ENCODE results near the gene RNF220. TPM values are rescaled to one million over a fixed set of nuclear protein-coding genes. Genes with fewer than 3 reads are reported as not detected.

RNF220 gene
- polyA plus RNA-seq, 1 of the 3 experiments (the other 2 are of a cell fraction) = 83.7 TPM

GRCh38 chr1:44631647-44632539 lies 226.8 kb downstream of the RNF220 start:
- 2% methylated on average over 14 of the region's 88 CpGs for WGBS (ENCODE audit: low lambda C conversion rate)
- Histone ChIP-seq H3K27ac (ENCODE audit: low read depth in 2 of 2, low read length in 1 of 2) (peak overlapping the region; percentile 83 to 89), H2AFZ (ENCODE audit: low read depth) (peak overlapping the region; percentile 94), H3K9me2 (no peaks in the 10 kb centered on the region), H3K9me3 (no peaks in the 10 kb centered on the region), H3K4me2 (peak overlapping the region; percentile 95), H3K27me3 (ENCODE audit: insufficient read depth) (no peaks in the 10 kb centered on the region), H3K4me1 (ENCODE audit: control insufficient read depth in 1 of 2, insufficient read depth in 2 of 2, low read depth in 1 of 2, low read length in 1 of 2) (peaks cover 4 to 44% of the 10 kb centered on the region in 2 experiments; a peak in 1 of 4 replicates), H3K79me2 (ENCODE audit: insufficient read depth) (peaks cover 13% of the 10 kb centered on the region; the same call in 1 of the 2 replicates), H3F3A (replicated peaks; ENCODE audit: insufficient read depth) (peaks cover 26% of the 10 kb centered on the region), H3K9ac (peak overlapping the region; percentile 91), H4K20me1 (ENCODE audit: insufficient read depth) (no peaks in the 10 kb centered on the region), H3K4me3 (ENCODE audit: low read depth in 2 of 2, low read length in 1 of 2) (peak overlapping the region; percentile 74 to 77), H3K36me3 (replicated peaks in 1 of 2; ENCODE audit: control insufficient read depth in 1 of 2, insufficient read depth in 2 of 2, low read length in 1 of 2) (peaks cover 17 to 40% of the 10 kb centered on the region in 2 experiments)
- peak; percentile 97 for DNase-seq
- CTCF ChIA-PET = interaction anchor here (0.8 to 15.4 kb wide), 12 partner anchors 9 to 63 kb away, joined by 3 to 163 read pairs (median 4); no protein-coding TSS in a partner anchor
- POLR2A ChIA-PET = interaction anchor here (0.7 to 3.9 kb wide), 10 partner anchors 10 to 419 kb away, joined by 3 to 50 read pairs (median 10); partner anchors contain the start of genes ARMH1 and TMEM53
- TF ChIP-seq MAX (IDR thresholded peaks at IDR 0.05; ENCODE audit: low read depth) (peak; percentile 86), GABPA (IDR thresholded peaks at IDR 0.05; ENCODE audit: low read depth) (no peak), MXI1 (IDR thresholded peaks at IDR 0.05; ENCODE audit: low read depth, low read length) (peak; percentile 26; the same call in 1 of the 2 replicates), ELF1 (IDR thresholded peaks at IDR 0.05) (peak; percentile 91), RFX5 (IDR thresholded peaks at IDR 0.05; ENCODE audit: low read length) (no peak), IRF3 (IDR thresholded peaks at IDR 0.05; ENCODE audit: low read depth, low read length) (no peak), RCOR1 (IDR thresholded peaks at IDR 0.05; ENCODE audit: low read length) (no peak), PBX3 (IDR thresholded peaks at IDR 0.05) (no peak), NFIC (IDR thresholded peaks at IDR 0.05; ENCODE audit: borderline replicate concordance) (no peak; the same call in 1 of the 2 replicates), REST (IDR thresholded peaks at IDR 0.05; ENCODE audit: low read depth, low read length) (peak; percentile 7; the same call in 1 of the 2 replicates), FOXJ3 (CRISPR knock-in tag; IDR thresholded peaks at IDR 0.05) (peak; percentile 25; the same call in 1 of the 2 replicates), GATA2 (CRISPR knock-in tag; IDR thresholded peaks at IDR 0.05) (no peak), SIN3A (IDR thresholded peaks at IDR 0.05; ENCODE audit: borderline replicate concordance, low read depth, low read length) (0 out of 2 replicates have a peak, but pooled peaks have one; percentile 26), CHD2 (IDR thresholded peaks at IDR 0.05; ENCODE audit: low read length, partially characterized antibody) (no peak), FOSL2 (IDR thresholded peaks at IDR 0.05; ENCODE audit: borderline replicate concordance, low read depth) (no peak), CTCF (IDR thresholded peaks at IDR 0.05) (no peak), TCF12 (IDR thresholded peaks at IDR 0.05) (no peak), JUND (IDR thresholded peaks at IDR 0.05) (no peak), RAD21 (IDR thresholded peaks at IDR 0.05; ENCODE audit: low read length) (no peak), USF1 (IDR thresholded peaks at IDR 0.05; ENCODE audit: borderline replicate concordance, low read depth) (peak; percentile 95), TEAD4 (IDR thresholded peaks at IDR 0.05; ENCODE audit: borderline replicate concordance, insufficient read depth) (no peak), RXRA (IDR thresholded peaks at IDR 0.05; ENCODE audit: borderline replicate concordance, low read depth) (no peak), FOXM1 (IDR thresholded peaks at IDR 0.05; ENCODE audit: low read depth) (no peak), YY1 (IDR thresholded peaks at IDR 0.05; ENCODE audit: low read depth) (peak; percentile 92)

Data from SK-N-SH (cell line).